GM21390 (cell line): Measurements from ENCODE around the gene PPP2CA.
"Not testable (repeated sequence)": the region's sequence is repeated elsewhere in the genome, so short reads cannot be mapped to it uniquely, and the experiment has no call there.

Experiments used
- ATAC-seq: cut with Tn5 transposase; IDR thresholded peaks from one replicate; pipeline ENCODE4 v1.9.1; 2021; ENCODE audit not compliant: unreplicated experiment

PPP2CA gene

GRCh38 chr5:134203630-134204029 is 22.2 kb downstream of the PPP2CA start:
- ATAC-seq = no peak

- ATAC-seq = no peak
Observed at GRCh38 chr5:134195666-134196065, 30.2 kb downstream of the PPP2CA start.

- ATAC-seq = no peak
Observed at GRCh38 chr5:134189031-134189430, 36.8 kb downstream of the PPP2CA start.

- no peak for ATAC-seq
Observed at GRCh38 chr5:134188092-134188491, 37.8 kb downstream of the PPP2CA start.

GRCh38 chr5:134184155-134185135 is 41.4 kb downstream of the PPP2CA start:
- peak; percentile 73 for ATAC-seq

- no peak for ATAC-seq
Observed at GRCh38 chr5:134183481-134183880, 42.4 kb downstream of the PPP2CA start.

GRCh38 chr5:134178096-134178419 is 47.8 kb downstream of the PPP2CA start:
- ATAC-seq = no peak

GRCh38 chr5:134177369-134178095 is 48.3 kb downstream of the PPP2CA start:
- no peak for ATAC-seq

- peak; percentile 74 for ATAC-seq
Observed at GRCh38 chr5:134176511-134177368, 49.1 kb downstream of the PPP2CA start, which contains the start of gene SKP1. TSS of gene SKP1 (minus strand) at chr5:134176950. CDS start at chr5:134174022, 2,928 bp downstream.

- ATAC-seq = peak; percentile 24
Observed at GRCh38 chr5:134175921-134176510, 49.9 kb downstream of the PPP2CA start.

GRCh38 chr5:134174841-134175839 is 50.7 kb downstream of the PPP2CA start:
- no peak for ATAC-seq

- ATAC-seq = no peak
Observed at GRCh38 chr5:134171972-134172371, 53.9 kb downstream of the PPP2CA start.

GRCh38 chr5:134162592-134162991 is 63.3 kb downstream of the PPP2CA start:
- ATAC-seq = no peak

- no peak for ATAC-seq
Observed at GRCh38 chr5:134161513-134162395, 64.1 kb downstream of the PPP2CA start.

- no peak for ATAC-seq
Observed at GRCh38 chr5:134153657-134154056, 72.2 kb downstream of the PPP2CA start.

GRCh38 chr5:134153241-134153640 is 72.6 kb downstream of the PPP2CA start:
- ATAC-seq = no peak

- not testable (repeated sequence) for ATAC-seq
Observed at GRCh38 chr5:134152173-134152832, 73.6 kb downstream of the PPP2CA start.

- no peak for ATAC-seq
Observed at GRCh38 chr5:134151723-134152122, 74.2 kb downstream of the PPP2CA start.
